ENCODE results near the gene YY2.

The YY2 gene

GRCh38 chrX:21881881-21882574 is 26.2 kb downstream of the YY2 start:
- no peak for DNase-seq

- DNase-seq, result no peak
Measured at GRCh38 chrX:21883258-21883657, 27.5 kb downstream of the YY2 start.

DNA sequence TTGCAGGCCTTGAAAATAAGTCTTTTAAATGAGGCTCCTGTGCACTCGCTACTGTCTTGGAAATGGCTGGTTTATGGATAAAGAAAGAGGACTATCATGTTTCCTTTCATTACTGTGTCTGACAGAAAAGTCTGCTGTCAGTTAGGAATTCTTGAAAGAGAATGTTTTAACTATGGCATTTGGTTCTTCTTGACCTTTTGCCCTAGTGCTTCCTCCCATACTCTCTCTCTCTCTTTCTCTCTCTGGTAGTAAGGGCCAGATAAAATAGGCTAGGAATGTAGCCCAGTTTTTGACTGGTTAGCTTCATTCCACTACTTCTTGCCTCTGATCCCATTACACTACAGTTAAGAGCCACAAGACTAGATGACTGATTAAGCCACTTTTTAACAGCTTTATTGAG is 29.8 kb downstream of the YY2 start:
- DNase-seq, result no peak

DNA sequence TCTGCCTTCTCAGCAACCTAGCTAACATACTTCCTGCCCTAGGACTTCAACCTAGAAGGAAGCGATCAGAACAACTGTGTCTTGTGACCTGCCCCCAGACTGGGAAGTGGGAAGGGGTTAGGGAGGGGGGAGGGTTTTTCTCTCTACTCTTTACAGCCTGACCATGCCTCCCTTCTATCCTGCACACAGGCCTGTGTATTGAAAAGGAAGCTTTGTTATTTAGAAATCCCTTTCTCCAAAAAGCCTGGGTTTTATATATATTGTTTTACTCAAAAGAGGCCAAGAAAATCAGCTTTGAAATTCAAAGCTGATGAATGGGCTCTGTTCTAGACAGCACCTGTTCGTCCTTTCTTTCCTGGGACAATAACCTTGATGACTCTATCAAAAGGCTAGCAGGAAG is 49.5 kb downstream of the YY2 start:
- DNase-seq, result no peak

- no peak for DNase-seq
Measured at GRCh38 chrX:21905953-21906352, 50.2 kb downstream of the YY2 start.

GRCh38 chrX:21907260-21907659 is 51.5 kb downstream of the YY2 start:
- DNase-seq, result no peak

All from SHP77 (cell line).